HFFc6 (cell line): ENCODE results near the gene CKB. TPM values are rescaled to one million over a fixed set of nuclear protein-coding genes. Genes with fewer than 3 reads are reported as not detected.
A peak's percentile ranks its signal among the peaks of the same experiment; 100 is the strongest.

Experiments used
- DNase-seq: peaks from one replicate; pipeline ENCODE4 v3.0.0-alpha.2; 2018
- H3K27ac Mint-ChIP-seq: 2 replicates; pipeline ENCODE4 v1.8.0; 2020; ENCODE audit warnings: mild to moderate bottlenecking, mixed read lengths
- H3K27me3 Mint-ChIP-seq: 2 replicates; pipeline ENCODE4 v1.8.0; 2021; ENCODE audit warnings: mild to moderate bottlenecking, moderate library complexity, mixed read lengths; ENCODE audit not compliant: insufficient read depth
- H3K36me3 Mint-ChIP-seq: 2 replicates; pipeline ENCODE4 v1.8.0; 2021; ENCODE audit warnings: low read depth, mixed read lengths
- H3K4me1 Mint-ChIP-seq: 2 replicates; pipeline ENCODE4 v1.8.0; 2020; ENCODE audit warnings: low read depth, mixed read lengths
- H3K4me3 Mint-ChIP-seq: 2 replicates; pipeline ENCODE4 v1.8.0; 2020; ENCODE audit warnings: mild to moderate bottlenecking, moderate library complexity, mixed read lengths
- H3K9me3 Mint-ChIP-seq: 2 replicates; pipeline ENCODE4 v1.8.0; 2020; ENCODE audit warnings: mild to moderate bottlenecking, mixed read lengths
- total RNA-seq, 6 experiments: library from RNA; stranded (reverse); fragmentation: NEBNext Ultra II Directional; extraction: Animal tissue kit (Norgen Biotek cat#: 25700); gene quantifications; 2 replicates in 1 of 6; 3 replicates in 5 of 6; pipeline ENCODE4 v1.2.3, GENCODE V29; 2021
- TF ChIP-seq, protein P1 (sequence below): fragments of 200-600 bp; sonication (generic); IDR thresholded peaks from 2 replicates; pipeline ENCODE4 v1.5.0; 2021; ENCODE audit warnings: antibody characterized with exemption, mild to moderate bottlenecking

The CKB gene
- total RNA-seq, 6 experiments from 2014 or later, result 16.6 to 31.3 (median 19.4) TPM

GRCh38 chr14:103537175-103537990, 14.8 kb upstream of the CKB start:
- H3K27me3 Mint-ChIP-seq, result peaks cover 5% of the 10 kb centered on the region
- no peaks in the 10 kb centered on the region for H3K36me3 Mint-ChIP-seq
- H3K4me3 Mint-ChIP-seq, result no peak overlapping the region
- DNase-seq, result peak; percentile 43
- peak overlapping the region; percentile 73 for H3K27ac Mint-ChIP-seq
- H3K9me3 Mint-ChIP-seq, result no peaks in the 10 kb centered on the region
- TF ChIP-seq, protein P1, sequence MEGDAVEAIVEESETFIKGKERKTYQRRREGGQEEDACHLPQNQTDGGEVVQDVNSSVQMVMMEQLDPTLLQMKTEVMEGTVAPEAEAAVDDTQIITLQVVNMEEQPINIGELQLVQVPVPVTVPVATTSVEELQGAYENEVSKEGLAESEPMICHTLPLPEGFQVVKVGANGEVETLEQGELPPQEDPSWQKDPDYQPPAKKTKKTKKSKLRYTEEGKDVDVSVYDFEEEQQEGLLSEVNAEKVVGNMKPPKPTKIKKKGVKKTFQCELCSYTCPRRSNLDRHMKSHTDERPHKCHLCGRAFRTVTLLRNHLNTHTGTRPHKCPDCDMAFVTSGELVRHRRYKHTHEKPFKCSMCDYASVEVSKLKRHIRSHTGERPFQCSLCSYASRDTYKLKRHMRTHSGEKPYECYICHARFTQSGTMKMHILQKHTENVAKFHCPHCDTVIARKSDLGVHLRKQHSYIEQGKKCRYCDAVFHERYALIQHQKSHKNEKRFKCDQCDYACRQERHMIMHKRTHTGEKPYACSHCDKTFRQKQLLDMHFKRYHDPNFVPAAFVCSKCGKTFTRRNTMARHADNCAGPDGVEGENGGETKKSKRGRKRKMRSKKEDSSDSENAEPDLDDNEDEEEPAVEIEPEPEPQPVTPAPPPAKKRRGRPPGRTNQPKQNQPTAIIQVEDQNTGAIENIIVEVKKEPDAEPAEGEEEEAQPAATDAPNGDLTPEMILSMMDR, result no peak
- peaks cover 22% of the 10 kb centered on the region for H3K4me1 Mint-ChIP-seq

- peaks cover 22% of the 10 kb centered on the region for H3K4me1 Mint-ChIP-seq
- no peak overlapping the region for H3K4me3 Mint-ChIP-seq
- TF ChIP-seq, protein P1, result no peak
- peak overlapping the region; percentile 73 for H3K27ac Mint-ChIP-seq
- H3K27me3 Mint-ChIP-seq, result peaks cover 5% of the 10 kb centered on the region
- no peaks in the 10 kb centered on the region for H3K36me3 Mint-ChIP-seq
- H3K9me3 Mint-ChIP-seq, result no peaks in the 10 kb centered on the region
- DNase-seq, result no peak
These were observed 14.1 kb upstream of the CKB start for GRCh38 chr14:103536693-103537092.

- Mint-ChIP-seq H3K4me1 (peaks cover 22% of the 10 kb centered on the region), H3K36me3 (no peaks in the 10 kb centered on the region), H3K27ac (0 out of 2 replicates have a peak overlapping the region, but pooled peaks have one; percentile 7), H3K27me3 (peaks cover 7% of the 10 kb centered on the region), H3K9me3 (no peaks in the 10 kb centered on the region), H3K4me3 (no peak overlapping the region)
- DNase-seq, result no peak
- TF ChIP-seq, protein P1, result no peak
These were observed 13.4 kb upstream of the CKB start for GRCh38 chr14:103535891-103536565.

- H3K4me1 Mint-ChIP-seq, result peaks cover 17% of the 10 kb centered on the region
- H3K9me3 Mint-ChIP-seq, result no peaks in the 10 kb centered on the region
- H3K27me3 Mint-ChIP-seq, result peaks cover 4% of the 10 kb centered on the region
- no peak overlapping the region for H3K4me3 Mint-ChIP-seq
- no peak overlapping the region for H3K27ac Mint-ChIP-seq
- TF ChIP-seq, protein P1, result no peak
- DNase-seq, result no peak
- H3K36me3 Mint-ChIP-seq, result peaks cover 3% of the 10 kb centered on the region; the same call in 1 of the 2 replicates
These were observed 12.7 kb upstream of the CKB start for GRCh38 chr14:103535081-103535890.

DNA sequence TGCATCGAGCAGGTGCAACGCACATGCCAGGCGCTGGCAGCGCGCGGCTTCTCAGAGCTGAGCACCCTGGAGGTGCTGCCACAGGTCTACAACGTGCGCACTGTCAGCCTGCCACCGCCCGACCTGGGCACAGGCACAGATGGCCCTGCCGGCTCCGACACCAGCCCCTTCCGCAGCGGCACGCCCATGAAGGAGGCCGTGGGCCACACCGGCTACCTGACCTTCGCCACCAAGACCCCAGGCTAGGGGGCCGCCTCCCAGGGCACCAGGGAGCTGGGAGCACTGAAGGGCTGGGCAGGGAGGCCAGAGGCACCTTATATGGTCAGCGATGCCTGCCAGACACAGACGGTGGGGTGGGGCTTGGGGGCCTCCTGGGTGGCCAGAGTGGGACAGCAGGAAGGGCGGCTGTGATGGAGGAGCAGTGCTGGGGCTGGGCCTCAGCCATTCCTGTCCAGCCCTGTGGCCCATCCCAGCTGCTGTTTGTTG, 12.0 kb upstream of the CKB start:
- TF ChIP-seq, protein P1, result no peak
- H3K27ac Mint-ChIP-seq, result no peak overlapping the region
- peaks cover 4% of the 10 kb centered on the region; the same call in 1 of the 2 replicates for H3K36me3 Mint-ChIP-seq
- peaks cover 21% of the 10 kb centered on the region for H3K4me1 Mint-ChIP-seq
- H3K4me3 Mint-ChIP-seq, result no peak overlapping the region
- H3K9me3 Mint-ChIP-seq, result no peaks in the 10 kb centered on the region
- H3K27me3 Mint-ChIP-seq, result peaks cover 4% of the 10 kb centered on the region
- DNase-seq, result no peak
